ENCODE results near the gene CROCC. TPM values are rescaled to one million over a fixed set of nuclear protein-coding genes. Genes with fewer than 3 reads are reported as not detected.

CROCC gene
- total and polyA plus RNA-seq, 9 of the 15 experiments (the other 6 are each of a cell fraction or from before 2014, with no cell fraction given): 0.17 to 15.4 (median 7.6) TPM

DNA sequence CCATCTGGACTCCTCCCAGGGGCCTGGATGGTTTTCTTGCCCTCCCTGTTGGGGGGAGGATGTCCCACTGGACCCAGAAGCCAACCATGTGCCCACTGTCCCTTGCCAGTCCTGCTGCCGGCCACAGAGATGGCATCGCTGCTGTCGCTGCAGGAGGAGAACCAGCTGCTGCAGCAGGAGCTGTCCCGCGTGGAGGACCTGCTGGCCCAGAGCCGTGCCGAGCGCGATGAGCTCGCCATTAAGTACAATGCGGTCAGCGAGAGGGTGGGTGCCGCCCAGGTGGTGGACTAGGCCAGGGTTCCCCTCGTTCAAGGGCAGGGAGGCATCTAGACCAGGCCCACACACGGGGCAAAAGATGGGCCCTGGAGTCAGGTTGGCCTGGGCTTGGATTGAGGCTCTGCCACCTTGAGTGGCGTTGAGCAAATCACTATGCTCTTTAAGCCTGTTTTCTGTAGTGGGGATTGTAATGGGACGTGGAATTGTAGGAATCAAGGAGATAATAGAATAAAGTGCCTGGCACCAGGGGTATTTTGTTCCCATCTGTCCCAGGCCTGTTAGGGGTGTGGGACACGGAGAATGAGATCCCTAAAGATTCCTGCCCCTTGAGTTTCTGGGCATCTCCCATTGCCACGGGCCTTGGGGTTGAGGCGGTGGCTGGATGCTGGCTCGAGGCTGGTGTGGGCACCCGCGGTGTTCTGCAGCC, 2.6 kb downstream of the CROCC start:
- H3K4me3 ChIP-seq: no peak overlapping the region
- no peak for ATAC-seq
- CTCF ChIA-PET (ENCODE audit: low intra/inter-chr PET ratio): interaction anchor here (0.6 kb wide), 1 partner anchor 169 kb away, joined by 3 read pairs; no protein-coding TSS in a partner anchor
- no peak for TF ChIP-seq BCOR (IDR thresholded peaks at IDR 0.05)
- no peak for TF ChIP-seq ZBTB17 (CRISPR knock-in tag; IDR thresholded peaks at IDR 0.05)
- TF ChIP-seq, protein P1, sequence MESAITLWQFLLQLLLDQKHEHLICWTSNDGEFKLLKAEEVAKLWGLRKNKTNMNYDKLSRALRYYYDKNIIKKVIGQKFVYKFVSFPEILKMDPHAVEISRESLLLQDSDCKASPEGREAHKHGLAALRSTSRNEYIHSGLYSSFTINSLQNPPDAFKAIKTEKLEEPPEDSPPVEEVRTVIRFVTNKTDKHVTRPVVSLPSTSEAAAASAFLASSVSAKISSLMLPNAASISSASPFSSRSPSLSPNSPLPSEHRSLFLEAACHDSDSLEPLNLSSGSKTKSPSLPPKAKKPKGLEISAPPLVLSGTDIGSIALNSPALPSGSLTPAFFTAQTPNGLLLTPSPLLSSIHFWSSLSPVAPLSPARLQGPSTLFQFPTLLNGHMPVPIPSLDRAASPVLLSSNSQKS (CRISPR knock-in tag; IDR thresholded peaks at IDR 0.05): no peak
- TF ChIP-seq RBM39 (optimal IDR thresholded peaks at IDR 0.05; ENCODE audit: low read depth, low read length): no peak
- no peak for TF ChIP-seq FOSL1 (tag; conservative IDR thresholded peaks at IDR 0.05)
- TF ChIP-seq, protein P2, sequence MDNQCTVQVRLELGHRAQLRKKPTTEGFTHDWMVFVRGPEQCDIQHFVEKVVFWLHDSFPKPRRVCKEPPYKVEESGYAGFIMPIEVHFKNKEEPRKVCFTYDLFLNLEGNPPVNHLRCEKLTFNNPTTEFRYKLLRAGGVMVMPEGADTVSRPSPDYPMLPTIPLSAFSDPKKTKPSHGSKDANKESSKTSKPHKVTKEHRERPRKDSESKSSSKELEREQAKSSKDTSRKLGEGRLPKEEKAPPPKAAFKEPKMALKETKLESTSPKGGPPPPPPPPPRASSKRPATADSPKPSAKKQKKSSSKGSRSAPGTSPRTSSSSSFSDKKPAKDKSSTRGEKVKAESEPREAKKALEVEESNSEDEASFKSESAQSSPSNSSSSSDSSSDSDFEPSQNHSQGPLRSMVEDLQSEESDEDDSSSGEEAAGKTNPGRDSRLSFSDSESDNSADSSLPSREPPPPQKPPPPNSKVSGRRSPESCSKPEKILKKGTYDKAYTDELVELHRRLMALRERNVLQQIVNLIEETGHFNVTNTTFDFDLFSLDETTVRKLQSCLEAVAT (IDR thresholded peaks at IDR 0.05): no peak
- no peak for TF ChIP-seq PPARD (CRISPR knock-in tag; IDR thresholded peaks at IDR 0.05)
- no peak for TF ChIP-seq NFXL1 (CRISPR knock-in tag; IDR thresholded peaks at IDR 0.05)
- TF ChIP-seq, protein P3, sequence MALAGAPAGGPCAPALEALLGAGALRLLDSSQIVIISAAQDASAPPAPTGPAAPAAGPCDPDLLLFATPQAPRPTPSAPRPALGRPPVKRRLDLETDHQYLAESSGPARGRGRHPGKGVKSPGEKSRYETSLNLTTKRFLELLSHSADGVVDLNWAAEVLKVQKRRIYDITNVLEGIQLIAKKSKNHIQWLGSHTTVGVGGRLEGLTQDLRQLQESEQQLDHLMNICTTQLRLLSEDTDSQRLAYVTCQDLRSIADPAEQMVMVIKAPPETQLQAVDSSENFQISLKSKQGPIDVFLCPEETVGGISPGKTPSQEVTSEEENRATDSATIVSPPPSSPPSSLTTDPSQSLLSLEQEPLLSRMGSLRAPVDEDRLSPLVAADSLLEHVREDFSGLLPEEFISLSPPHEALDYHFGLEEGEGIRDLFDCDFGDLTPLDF (CRISPR knock-in tag; IDR thresholded peaks at IDR 0.05): no peak
- no peak for TF ChIP-seq ZNF699 (CRISPR knock-in tag; IDR thresholded peaks at IDR 0.05; ENCODE audit: insufficient replicate concordance)
- TF ChIP-seq, protein P4, sequence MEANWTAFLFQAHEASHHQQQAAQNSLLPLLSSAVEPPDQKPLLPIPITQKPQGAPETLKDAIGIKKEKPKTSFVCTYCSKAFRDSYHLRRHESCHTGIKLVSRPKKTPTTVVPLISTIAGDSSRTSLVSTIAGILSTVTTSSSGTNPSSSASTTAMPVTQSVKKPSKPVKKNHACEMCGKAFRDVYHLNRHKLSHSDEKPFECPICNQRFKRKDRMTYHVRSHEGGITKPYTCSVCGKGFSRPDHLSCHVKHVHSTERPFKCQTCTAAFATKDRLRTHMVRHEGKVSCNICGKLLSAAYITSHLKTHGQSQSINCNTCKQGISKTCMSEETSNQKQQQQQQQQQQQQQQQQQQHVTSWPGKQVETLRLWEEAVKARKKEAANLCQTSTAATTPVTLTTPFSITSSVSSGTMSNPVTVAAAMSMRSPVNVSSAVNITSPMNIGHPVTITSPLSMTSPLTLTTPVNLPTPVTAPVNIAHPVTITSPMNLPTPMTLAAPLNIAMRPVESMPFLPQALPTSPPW (CRISPR knock-in tag; IDR thresholded peaks at IDR 0.05): no peak

More for the DNA sequence above, 2.6 kb downstream of the CROCC start:
- H3K27me3 ChIP-seq (ENCODE audit: control insufficient read depth in 2 of 2, insufficient read depth in 2 of 2, low read length in 2 of 2): peaks cover 8 to 13% of the 10 kb centered on the region in 2 experiments; a peak in 3 of 5 replicates
- H3K79me2 ChIP-seq (ENCODE audit: control insufficient read depth, insufficient read depth, low read length): no peaks in the 10 kb centered on the region
- no peaks in the 10 kb centered on the region for H3K36me3 ChIP-seq (ENCODE audit: control insufficient read depth, insufficient read depth, low read length)
- DNase-seq (ENCODE audit: extremely low read depth in 1 of 4, low spot score in 3 of 4) (peak in 1 of 4 experiments; percentile 15), FAIRE-seq (no peak)
- no peak overlapping the region for H3K27ac ChIP-seq (ENCODE audit: extremely low read depth, low read depth, low read length)
- H4K20me1 ChIP-seq (replicated peaks; ENCODE audit: control insufficient read depth, insufficient read depth, low read length): no peaks in the 10 kb centered on the region; the same call in none of the 2 replicates
- POLR2A ChIA-PET: interaction anchor here (0.7 to 4.2 kb wide), 4 partner anchors 8 to 1245 kb away, joined by 3 to 32 read pairs (median 6); no protein-coding TSS in a partner anchor
- 35% methylated on average over 23 of the region's 23 CpGs for WGBS (ENCODE audit: insufficient coverage, low coverage, missing lambda C conversion rate)
- H2AFZ ChIP-seq (ENCODE audit: low read depth, low read length): no peak overlapping the region
- intact Hi-C loops (cut with micrococcal nuclease): no loop called here
- H3K4me2 ChIP-seq (ENCODE audit: insufficient read depth, low read length): no peak overlapping the region
- H3K9ac ChIP-seq (ENCODE audit: insufficient read depth in 1 of 2, low read depth in 2 of 2, low read length in 2 of 2): 0 out of 4 replicates have a peak overlapping the region, but pooled peaks of 1 of the 2 experiments have one; percentile 19
- no peaks in the 10 kb centered on the region for H3K9me1 ChIP-seq (ENCODE audit: control insufficient read depth, insufficient read depth, low read length)
- in situ Hi-C loops (cut with MboI): loop anchor here (25.0 kb wide), 1 partner anchor 312 kb away; the partner anchor contains the start of gene NBPF1
- H3K9me3 ChIP-seq (replicated peaks; ENCODE audit: control insufficient read depth, insufficient read depth, low read depth, low read length): no peaks in the 10 kb centered on the region
- peaks cover 0 to 24% of the 10 kb centered on the region in 2 experiments; a peak in 3 of 5 replicates for H3K4me1 ChIP-seq (replicated peaks in 1 of 2; ENCODE audit: control insufficient read depth in 2 of 2, insufficient read depth in 2 of 2, low read length in 2 of 2)
- BruUV-seq (replicated peaks): no TSS peak
